K562 (cell line): ENCODE measurements around the gene HIPK2. TPM values are rescaled to one million over a fixed set of nuclear protein-coding genes. Genes with fewer than 3 reads are reported as not detected.

Experiments
- ARID4B ChIP-seq: sonication (generic); formaldehyde crosslinking; IDR thresholded peaks from 2 replicates; pipeline ENCODE4 v1.8.0; 2022; ENCODE audit warnings: mild to moderate bottlenecking, missing genetic modification reagents
- E4F1 ChIP-seq: fragments of 250-450 bp; sonication (Bioruptor Pico); IDR thresholded peaks from 2 replicates; pipeline ENCODE4 v1.5.0; 2021; ENCODE audit warnings: mild to moderate bottlenecking, borderline replicate concordance
- ETS1 ChIP-seq: conservative IDR thresholded peaks from 2 replicates; pipeline ENCODE4 v1.6.1; 2011; ENCODE audit warnings: low read depth, mild to moderate bottlenecking, low read length; ENCODE audit not compliant: control insufficient read depth
- L3MBTL2 ChIP-seq: fragments of 450-650 bp; IDR thresholded peaks from 2 replicates; pipeline ENCODE4 v1.6.1; 2016; ENCODE audit warnings: mild to moderate bottlenecking, moderate library complexity
- RAD21 ChIP-seq, 2 experiments: fragments of 250-450 bp in 1 of 2; fragments of 450-650 bp in 1 of 2; sonication (Bioruptor Pico) in 1 of 2; formaldehyde crosslinking in 1 of 2; IDR thresholded peaks in 1 of 2; conservative IDR thresholded peaks in 1 of 2; 2 replicates each; pipeline versions ENCODE4 v1.4.0 to v1.8.0; 2020 to 2022; ENCODE audit warnings: mild to moderate bottlenecking in 2 of 2, moderate library complexity in 1 of 2
- REST ChIP-seq, 2 experiments: fragments of 450-650 bp; formaldehyde crosslinking in 1 of 2; IDR thresholded peaks; 2 replicates each; pipeline versions ENCODE4 v1.4.0 to v1.6.1; 2014 to 2020; ENCODE audit warnings: mild to moderate bottlenecking in 2 of 2, borderline replicate concordance in 1 of 2, low read depth in 1 of 2
- SP1 ChIP-seq: sonication (generic); formaldehyde crosslinking; IDR thresholded peaks from 2 replicates; pipeline ENCODE4 v1.8.1; 2022; ENCODE audit warnings: mild to moderate bottlenecking, missing genetic modification reagents
- ZBTB8A ChIP-seq: fragments of 450-650 bp; IDR thresholded peaks from 2 replicates; pipeline ENCODE4 v1.6.1; 2018; ENCODE audit warnings: mild to moderate bottlenecking, moderate library complexity; ENCODE audit not compliant: partially characterized antibody
- polyA plus RNA-seq, 8 experiments: library from polyadenylated mRNA; depleted of rRNA in 4 of 8; stranded (reverse) in 5 of 8; unstranded in 3 of 8; fragments of >200 nt; fragmentation: Nextera tagmentation in 2 of 8; fragmentation: Illumina TruSeq in 1 of 8; extraction: Ambion mirVana in 2 of 8; extraction: Trizol in 1 of 8; gene quantifications; 2 replicates each; pipeline versions ENCODE4 v1.2.1 to v1.2.3, GENCODE V29; 2011 to 2014; ENCODE audit warnings: inconsistent platforms in 1 of 8, missing spikeins in 1 of 8
- total RNA-seq, 7 experiments: library from RNA; depleted of rRNA in 6 of 7; stranded (reverse); fragments of >200 nt in 6 of 7; fragmentation: Illumina TruSeq in 2 of 7; extraction: Trizol in 2 of 7; gene quantifications; 2 replicates each; pipeline versions ENCODE4 v1.2.1 to v1.2.3, GENCODE V29; 2011 to 2021; ENCODE audit warnings: low replicate concordance in 1 of 7

HIPK2 gene
- total and polyA plus RNA-seq, 9 of the 15 experiments (the other 6 are each of a cell fraction or from before 2014, with no cell fraction given) = 0.69 to 19.8 (median 5.1) TPM

GRCh38 chr7:139618482-139619366, 159.1 kb downstream of the HIPK2 start (continued):
- TF ChIP-seq ARID4B (CRISPR knock-in tag) (no peak), E4F1 (CRISPR knock-in tag) (no peak), L3MBTL2 (no peak), REST (IDR thresholded peaks at IDR 0.05; ENCODE audit: borderline replicate concordance) (peak; percentile 59; the same call in 1 of the 2 replicates), REST (CRISPR knock-in tag; IDR thresholded peaks at IDR 0.05; ENCODE audit: low read depth) (no peak), SP1 (CRISPR knock-in tag) (0 out of 2 replicates have a peak, but pooled peaks have one; percentile 11), ETS1 (no peak), RAD21 (CRISPR knock-in tag; conservative IDR thresholded peaks at IDR 0.05 in 1 of 2, IDR thresholded peaks at IDR 0.05 in 1 of 2) (peak; percentile 65 to 72), ZBTB8A (no peak)
